HG03571 (cell line): ENCODE measurements around the gene CCDC148.

Source experiments
- ATAC-seq: cut with Tn5 transposase; IDR thresholded peaks from one replicate; pipeline ENCODE4 v1.9.1; 2021; ENCODE audit not compliant: unreplicated experiment

The CCDC148 gene

GRCh38 chr2:158130832-158131473 is 325.6 kb downstream of the CCDC148 start:
- no peak for ATAC-seq

DNA sequence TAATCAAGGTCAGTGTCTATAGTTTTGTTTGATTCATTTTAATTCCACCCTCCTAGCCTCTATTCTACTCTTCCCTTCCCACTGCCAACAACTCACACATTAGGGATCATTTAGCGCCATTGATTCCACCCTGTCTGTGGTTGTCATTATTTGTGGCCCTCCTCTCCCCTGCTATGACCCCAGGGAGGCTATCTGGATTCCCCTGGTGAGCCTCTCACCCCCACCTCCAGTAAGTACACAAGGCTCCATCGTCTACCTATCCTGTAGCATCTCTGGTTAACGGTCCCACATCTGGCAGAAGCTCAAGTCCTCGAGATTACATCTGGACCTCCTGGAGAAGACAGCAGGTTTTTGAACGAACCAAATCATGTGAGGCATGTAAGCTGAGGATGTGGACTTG is 327.5 kb downstream of the CCDC148 start:
- ATAC-seq = no peak

GRCh38 chr2:158128168-158128973 is 328.2 kb downstream of the CCDC148 start:
- ATAC-seq = no peak

- no peak for ATAC-seq
Measured at GRCh38 chr2:158127380-158127804, 329.2 kb downstream of the CCDC148 start.

DNA sequence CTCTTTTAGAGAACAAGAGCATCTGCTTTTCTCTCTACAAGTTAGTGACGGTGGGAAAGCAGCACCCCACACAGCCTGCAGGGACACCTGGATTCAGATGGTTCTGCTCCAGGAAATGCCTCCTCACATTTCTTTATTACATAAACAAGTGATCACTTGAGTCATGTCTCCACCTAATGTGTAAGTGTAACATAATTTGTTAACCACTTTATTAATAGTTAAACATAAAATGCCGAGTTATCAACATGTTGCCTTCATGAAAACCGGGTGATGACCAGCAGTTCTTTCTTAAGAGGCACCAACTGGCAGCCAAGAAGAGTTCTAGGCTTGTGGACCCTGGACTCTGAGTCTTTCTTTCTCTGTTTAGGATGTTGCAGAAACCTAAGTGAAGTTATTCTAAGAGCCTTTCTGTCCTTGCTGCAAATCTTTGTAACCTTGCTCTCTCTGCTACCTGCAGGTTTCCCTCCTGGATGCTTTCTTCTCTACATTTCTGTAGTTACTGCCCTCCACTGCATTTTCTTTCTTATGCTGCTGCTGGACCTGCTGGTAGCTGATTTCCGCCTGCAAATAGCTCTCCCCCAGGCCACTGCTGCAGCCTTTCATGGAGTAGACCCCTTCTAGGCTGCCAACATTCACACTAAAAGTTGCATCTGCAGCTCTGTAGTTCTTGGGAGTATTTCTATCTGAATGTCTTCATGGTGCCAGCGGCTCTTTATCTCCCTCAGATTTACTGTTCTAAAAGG is 330.6 kb downstream of the CCDC148 start:
- ATAC-seq = no peak

DNA sequence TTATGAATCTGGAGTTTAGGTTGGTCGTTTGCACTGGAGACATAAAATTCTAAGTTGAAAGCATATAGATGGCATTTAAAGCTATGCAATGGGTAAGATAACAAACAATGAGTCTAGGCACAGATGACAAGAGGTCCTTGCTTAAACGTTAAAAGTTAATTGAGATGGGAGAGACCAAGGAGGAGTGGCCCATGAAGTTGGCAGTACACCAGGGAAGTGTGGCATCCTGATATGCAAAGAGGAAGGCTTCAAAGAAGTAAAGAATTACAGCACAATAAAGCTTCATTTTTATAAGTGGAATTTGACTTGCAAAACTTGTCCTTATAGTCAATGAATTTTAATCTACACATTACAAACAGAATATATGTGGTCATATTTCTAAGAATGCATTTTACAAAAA is 331.7 kb downstream of the CCDC148 start:
- ATAC-seq = no peak
